GM19463 (cell line): ENCODE measurements around the gene ANXA1.

Experiments used
- ATAC-seq: cut with Tn5 transposase; IDR thresholded peaks from one replicate; pipeline ENCODE4 v1.9.1; 2021; ENCODE audit warnings: mild to moderate bottlenecking, moderate library complexity; ENCODE audit not compliant: unreplicated experiment

The ANXA1 gene

DNA sequence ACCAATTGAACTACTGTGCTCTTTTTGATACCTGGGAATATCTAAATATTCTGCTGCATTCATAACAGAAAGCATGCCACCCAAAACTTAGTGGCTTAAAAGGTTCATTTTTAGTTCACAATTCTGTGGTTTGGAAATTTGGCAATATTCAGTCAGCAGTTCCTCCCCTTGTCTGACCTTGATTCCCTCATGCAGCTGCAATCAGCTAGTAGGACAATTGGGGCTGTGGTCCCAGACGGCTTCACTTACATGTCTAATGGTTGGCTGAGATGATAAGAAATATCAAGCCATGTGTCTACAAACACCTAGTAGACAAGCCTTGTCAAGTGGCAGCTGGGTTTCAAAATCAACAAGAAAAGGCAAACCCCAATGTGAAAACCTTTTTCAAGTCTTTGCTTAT is 51.3 kb downstream of the ANXA1 start:
- peak; percentile 52 for ATAC-seq

DNA sequence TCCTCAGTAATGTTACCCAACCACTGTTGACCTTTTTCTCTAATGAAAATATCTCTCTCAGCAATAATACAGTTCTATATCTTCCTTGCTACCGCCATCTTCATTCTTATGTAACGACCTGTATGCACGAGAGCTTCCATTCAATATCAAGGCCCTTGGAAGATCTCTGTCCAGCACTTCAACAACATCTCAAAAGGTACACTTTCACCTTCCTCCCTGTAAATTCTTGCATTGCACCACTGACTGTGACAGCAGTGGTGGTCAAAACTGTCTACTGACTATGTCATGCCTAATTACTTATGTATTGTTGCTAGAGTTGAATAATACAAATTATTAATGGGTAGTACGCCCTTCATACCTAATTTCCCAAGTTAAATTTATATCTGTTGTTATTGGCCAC is 53.3 kb downstream of the ANXA1 start:
- ATAC-seq, result no peak

DNA sequence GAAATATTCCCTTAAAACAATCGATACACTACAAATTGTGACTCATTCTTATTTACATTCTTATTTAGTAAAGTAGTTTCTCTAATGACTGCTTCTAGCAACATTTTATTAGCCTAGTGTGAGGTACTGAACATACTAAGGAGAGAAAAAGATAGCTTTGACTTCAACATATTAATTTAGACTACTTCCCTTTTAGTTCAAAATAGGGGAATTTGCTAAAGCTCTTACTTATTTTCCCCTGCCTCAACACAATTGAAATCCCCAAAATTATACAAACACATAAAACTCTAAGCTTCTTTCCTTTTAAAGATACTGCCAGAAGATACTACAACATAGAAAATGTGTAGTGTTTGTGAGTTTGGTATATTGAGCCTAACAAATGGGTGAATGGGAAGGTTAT is 55.2 kb downstream of the ANXA1 start:
- no peak for ATAC-seq

DNA sequence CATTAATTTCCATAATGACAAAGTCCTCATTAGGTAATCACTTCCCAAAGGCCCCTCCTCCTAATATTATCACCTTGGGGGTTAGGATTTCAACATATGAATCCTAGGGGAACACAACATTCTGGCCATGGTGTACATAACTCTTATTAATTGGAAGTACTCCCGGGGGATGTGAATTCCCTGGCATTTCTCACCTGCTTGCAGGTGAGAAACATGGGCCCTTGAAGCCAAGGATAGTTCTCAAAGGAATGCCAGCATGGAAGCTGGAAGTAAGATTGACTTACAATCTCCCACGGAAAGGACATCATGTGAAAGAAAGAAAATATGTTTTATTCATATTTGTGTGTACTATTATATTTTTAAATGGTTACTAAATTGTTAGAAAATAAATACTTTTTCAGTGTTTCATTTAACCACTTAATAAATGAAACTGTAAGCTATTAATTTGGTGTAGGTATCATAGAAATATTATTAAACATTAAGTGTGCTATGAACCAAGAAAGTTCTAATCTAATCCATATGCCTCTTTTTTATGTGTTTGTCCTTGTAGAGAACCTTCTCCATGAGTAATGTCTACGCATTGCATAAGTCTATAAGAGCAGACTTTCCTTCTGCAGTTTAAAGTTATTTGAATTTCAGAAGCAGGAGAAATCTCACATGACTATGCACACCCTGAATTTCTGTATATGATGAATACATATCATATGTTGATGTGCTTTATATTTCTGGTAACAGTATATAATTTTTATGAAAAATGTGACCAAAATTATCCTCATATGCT is 59.4 kb downstream of the ANXA1 start:
- no peak for ATAC-seq

DNA sequence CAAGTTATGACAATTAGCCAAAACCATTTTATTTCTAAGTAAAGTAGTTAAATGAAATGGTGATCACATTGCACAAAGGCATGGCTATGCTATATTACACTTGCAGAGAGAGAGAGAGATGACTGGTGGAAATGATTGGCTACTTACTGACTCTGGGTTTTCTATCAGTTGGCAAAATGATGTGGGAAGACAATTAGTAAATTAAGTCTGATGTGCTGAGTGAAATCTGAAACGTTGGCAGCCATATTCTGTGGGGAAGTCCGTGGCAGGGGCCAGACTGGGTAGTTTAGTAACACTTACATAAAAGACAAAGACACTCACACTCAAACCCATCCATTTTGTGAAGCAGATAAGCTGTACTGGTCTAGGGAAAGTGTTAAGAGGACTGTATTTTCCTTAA is 61.6 kb downstream of the ANXA1 start:
- no peak for ATAC-seq

DNA sequence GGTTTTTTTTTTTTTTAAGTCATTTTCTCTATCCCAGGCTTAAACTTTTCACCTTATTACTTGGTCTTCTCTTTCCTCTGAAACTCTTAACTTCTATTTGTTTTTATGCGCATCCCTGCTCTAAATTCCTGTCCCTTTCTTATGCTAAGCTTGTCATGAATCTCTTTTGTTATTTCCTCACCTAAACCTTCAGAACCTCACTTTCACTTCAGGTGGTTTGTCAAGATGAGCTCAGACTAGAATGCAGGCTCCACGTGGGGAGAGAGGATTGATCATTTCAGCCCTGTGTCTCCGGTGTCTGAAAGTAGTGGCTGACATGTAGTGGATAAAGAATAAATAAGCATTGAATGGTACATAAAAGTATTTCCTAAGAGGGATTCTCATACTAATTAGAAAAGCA is 63.6 kb downstream of the ANXA1 start:
- ATAC-seq, result no peak

DNA sequence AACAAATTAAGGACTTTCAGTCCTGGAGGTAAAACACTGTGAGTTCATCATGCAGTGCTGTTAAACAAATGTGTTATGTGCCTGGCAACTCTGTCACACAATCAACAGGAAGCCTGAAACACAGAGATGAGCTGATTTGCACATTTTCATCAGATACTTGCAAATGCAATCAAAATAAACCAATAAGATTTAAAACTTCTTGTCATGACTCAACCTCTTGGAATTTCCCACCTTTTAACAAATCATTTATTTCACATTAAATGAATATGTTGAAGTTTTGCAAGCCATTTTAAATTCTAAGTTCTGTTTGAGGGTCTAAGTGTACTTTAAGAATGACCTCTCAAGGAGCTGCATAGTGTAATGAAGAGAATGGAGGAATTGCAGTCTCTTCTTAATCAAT is 64.4 kb downstream of the ANXA1 start:
- ATAC-seq, result no peak
